ENCODE results near the gene PPP1R9B. TPM values are rescaled to one million over a fixed set of nuclear protein-coding genes. Genes with fewer than 3 reads are reported as not detected.
A peak's percentile ranks its signal among the peaks of the same experiment; 100 is the strongest.

The PPP1R9B gene
- total RNA-seq, 1 donor from 2014 or later: 176 TPM

DNA sequence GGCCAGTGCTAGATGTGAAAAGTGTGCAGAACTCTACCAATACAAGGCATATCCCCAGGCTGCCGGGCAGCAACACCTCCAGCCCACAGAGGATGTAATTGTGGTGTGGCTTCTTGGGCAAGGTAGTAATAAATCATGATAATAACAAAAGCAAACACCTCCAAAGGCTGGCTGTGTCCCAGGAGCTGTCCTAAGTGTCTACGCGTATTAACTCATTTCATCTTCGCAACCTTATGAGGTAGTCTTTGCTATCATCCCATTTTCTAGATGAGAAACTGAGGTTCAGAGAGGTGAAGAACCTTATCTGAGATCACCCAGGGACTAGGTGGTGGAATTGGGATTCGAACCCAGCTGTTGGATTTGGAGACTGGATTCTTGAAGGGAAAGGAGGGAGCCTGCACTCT is 50.0 kb downstream of the PPP1R9B start:
- Mint-ChIP-seq H3K36me3 (ENCODE audit: unreplicated experiment) (peaks cover 25% of the 10 kb centered on the region), H3K27ac (ENCODE audit: unreplicated experiment) (peak overlapping the region; percentile 31), H3K4me1 (ENCODE audit: unreplicated experiment) (peaks cover 51% of the 10 kb centered on the region), H3K9me3 (ENCODE audit: unreplicated experiment) (no peaks in the 10 kb centered on the region), H3K27me3 (ENCODE audit: unreplicated experiment) (no peaks in the 10 kb centered on the region), H3K4me3 (ENCODE audit: unreplicated experiment) (no peak overlapping the region)
- TF ChIP-seq, protein P1, sequence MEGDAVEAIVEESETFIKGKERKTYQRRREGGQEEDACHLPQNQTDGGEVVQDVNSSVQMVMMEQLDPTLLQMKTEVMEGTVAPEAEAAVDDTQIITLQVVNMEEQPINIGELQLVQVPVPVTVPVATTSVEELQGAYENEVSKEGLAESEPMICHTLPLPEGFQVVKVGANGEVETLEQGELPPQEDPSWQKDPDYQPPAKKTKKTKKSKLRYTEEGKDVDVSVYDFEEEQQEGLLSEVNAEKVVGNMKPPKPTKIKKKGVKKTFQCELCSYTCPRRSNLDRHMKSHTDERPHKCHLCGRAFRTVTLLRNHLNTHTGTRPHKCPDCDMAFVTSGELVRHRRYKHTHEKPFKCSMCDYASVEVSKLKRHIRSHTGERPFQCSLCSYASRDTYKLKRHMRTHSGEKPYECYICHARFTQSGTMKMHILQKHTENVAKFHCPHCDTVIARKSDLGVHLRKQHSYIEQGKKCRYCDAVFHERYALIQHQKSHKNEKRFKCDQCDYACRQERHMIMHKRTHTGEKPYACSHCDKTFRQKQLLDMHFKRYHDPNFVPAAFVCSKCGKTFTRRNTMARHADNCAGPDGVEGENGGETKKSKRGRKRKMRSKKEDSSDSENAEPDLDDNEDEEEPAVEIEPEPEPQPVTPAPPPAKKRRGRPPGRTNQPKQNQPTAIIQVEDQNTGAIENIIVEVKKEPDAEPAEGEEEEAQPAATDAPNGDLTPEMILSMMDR (IDR thresholded peaks at IDR 0.05): no peak
- DNase-seq (ENCODE audit: extremely low spot score, unreplicated experiment): no peak

DNA sequence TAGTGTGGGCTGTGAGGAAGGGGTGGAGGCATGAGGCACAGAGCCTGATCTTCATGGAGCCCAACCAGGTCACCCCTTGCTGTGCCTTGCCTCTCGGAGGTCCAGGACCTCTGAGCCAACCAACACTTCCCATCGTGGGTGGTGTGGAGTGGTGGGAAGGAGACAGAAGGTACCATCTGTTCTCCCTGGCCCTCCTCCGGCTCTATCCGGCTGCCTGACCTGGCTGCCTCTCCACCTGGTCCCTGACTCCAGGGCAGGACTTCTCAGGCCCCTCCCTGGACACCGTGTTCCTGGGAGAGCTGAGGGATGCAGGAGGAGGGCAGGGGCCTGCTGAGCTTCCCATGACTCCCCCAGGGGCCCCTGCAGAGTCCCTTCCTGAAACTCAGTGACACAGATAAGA is 51.5 kb downstream of the PPP1R9B start:
- no peak for DNase-seq (ENCODE audit: extremely low spot score, unreplicated experiment)
- H3K4me1 Mint-ChIP-seq (ENCODE audit: unreplicated experiment): peaks cover 64% of the 10 kb centered on the region
- TF ChIP-seq, protein P1 (IDR thresholded peaks at IDR 0.05): no peak
- H3K27ac Mint-ChIP-seq (ENCODE audit: unreplicated experiment): no peak overlapping the region
- peaks cover 19% of the 10 kb centered on the region for H3K36me3 Mint-ChIP-seq (ENCODE audit: unreplicated experiment)
- no peak overlapping the region for H3K4me3 Mint-ChIP-seq (ENCODE audit: unreplicated experiment)
- no peaks in the 10 kb centered on the region for H3K27me3 Mint-ChIP-seq (ENCODE audit: unreplicated experiment)
- no peaks in the 10 kb centered on the region for H3K9me3 Mint-ChIP-seq (ENCODE audit: unreplicated experiment)

DNA sequence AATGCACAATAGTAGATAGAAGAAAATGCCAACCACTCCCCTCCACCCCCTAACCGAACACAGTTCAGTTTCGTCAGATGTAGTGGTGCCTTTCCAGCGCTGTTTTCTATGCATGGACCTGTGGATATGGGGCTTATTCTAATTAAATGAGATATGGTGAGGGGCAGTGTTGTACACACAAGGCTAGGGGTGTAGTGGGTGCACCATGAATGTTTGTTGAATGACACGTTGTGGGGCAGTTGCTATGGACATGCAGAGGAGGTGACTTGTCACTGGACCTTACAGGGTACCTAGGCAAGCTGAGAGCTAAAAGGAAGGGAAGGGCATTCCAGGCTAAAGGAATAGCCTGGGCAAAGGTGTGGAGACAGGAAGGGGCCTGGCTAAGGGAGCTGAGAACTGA is 51.9 kb downstream of the PPP1R9B start:
- H3K27me3 Mint-ChIP-seq (ENCODE audit: unreplicated experiment): no peaks in the 10 kb centered on the region
- peaks cover 68% of the 10 kb centered on the region for H3K4me1 Mint-ChIP-seq (ENCODE audit: unreplicated experiment)
- peaks cover 19% of the 10 kb centered on the region for H3K36me3 Mint-ChIP-seq (ENCODE audit: unreplicated experiment)
- TF ChIP-seq, protein P1 (IDR thresholded peaks at IDR 0.05): no peak
- H3K4me3 Mint-ChIP-seq (ENCODE audit: unreplicated experiment): no peak overlapping the region
- H3K9me3 Mint-ChIP-seq (ENCODE audit: unreplicated experiment): no peaks in the 10 kb centered on the region
- H3K27ac Mint-ChIP-seq (ENCODE audit: unreplicated experiment): no peak overlapping the region
- no peak for DNase-seq (ENCODE audit: extremely low spot score, unreplicated experiment)

DNA sequence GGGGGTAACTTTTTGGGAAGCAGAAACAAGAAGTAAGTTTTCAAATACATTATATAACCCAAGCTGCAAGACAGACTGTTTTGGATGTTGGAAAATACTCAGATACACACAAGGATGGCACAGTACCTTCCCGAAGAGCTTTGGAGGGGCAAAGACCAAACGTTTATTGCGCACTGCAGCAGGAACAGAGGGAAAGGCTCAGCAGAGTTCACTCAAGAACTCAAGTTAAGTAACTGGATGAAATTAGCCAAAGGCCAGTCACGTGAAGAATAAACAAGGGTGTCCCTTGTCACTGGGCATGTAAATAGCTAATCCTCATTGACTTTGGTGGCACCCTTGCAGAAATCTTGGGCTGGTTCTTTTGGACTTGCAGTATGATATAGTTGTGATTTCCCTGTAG is 52.6 kb downstream of the PPP1R9B start:
- no peak overlapping the region for H3K4me3 Mint-ChIP-seq (ENCODE audit: unreplicated experiment)
- H3K27me3 Mint-ChIP-seq (ENCODE audit: unreplicated experiment): no peaks in the 10 kb centered on the region
- TF ChIP-seq, protein P1 (IDR thresholded peaks at IDR 0.05): no peak
- peaks cover 67% of the 10 kb centered on the region for H3K4me1 Mint-ChIP-seq (ENCODE audit: unreplicated experiment)
- DNase-seq (ENCODE audit: extremely low spot score, unreplicated experiment): no peak
- H3K27ac Mint-ChIP-seq (ENCODE audit: unreplicated experiment): no peak overlapping the region
- peaks cover 16% of the 10 kb centered on the region for H3K36me3 Mint-ChIP-seq (ENCODE audit: unreplicated experiment)
- no peaks in the 10 kb centered on the region for H3K9me3 Mint-ChIP-seq (ENCODE audit: unreplicated experiment)

DNA sequence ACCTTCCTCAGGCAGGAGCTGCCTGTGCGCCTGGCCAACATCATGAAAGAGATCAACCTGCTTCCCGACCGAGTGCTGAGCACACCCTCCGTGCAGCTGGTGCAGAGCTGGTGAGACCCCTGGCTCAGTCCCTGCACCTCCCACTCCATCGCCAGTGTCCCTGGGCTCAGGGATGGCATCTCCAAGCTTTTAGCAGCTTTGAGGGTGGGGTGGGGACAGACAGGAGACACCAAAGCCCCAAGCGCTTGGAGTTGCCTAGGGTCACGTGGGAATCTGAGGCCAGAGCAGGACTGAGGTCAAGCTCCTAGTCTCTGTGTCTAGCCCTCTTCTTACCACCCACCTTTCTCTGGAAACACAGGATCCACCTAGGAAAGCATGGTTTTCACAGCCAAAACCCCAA is 53.0 kb downstream of the PPP1R9B start:
- no peak overlapping the region for H3K4me3 Mint-ChIP-seq (ENCODE audit: unreplicated experiment)
- H3K9me3 Mint-ChIP-seq (ENCODE audit: unreplicated experiment): no peaks in the 10 kb centered on the region
- DNase-seq (ENCODE audit: extremely low spot score, unreplicated experiment): no peak
- peaks cover 16% of the 10 kb centered on the region for H3K36me3 Mint-ChIP-seq (ENCODE audit: unreplicated experiment)
- no peak overlapping the region for H3K27ac Mint-ChIP-seq (ENCODE audit: unreplicated experiment)
- no peaks in the 10 kb centered on the region for H3K27me3 Mint-ChIP-seq (ENCODE audit: unreplicated experiment)
- TF ChIP-seq, protein P1 (IDR thresholded peaks at IDR 0.05): no peak
- H3K4me1 Mint-ChIP-seq (ENCODE audit: unreplicated experiment): peaks cover 65% of the 10 kb centered on the region

Measured in osteocyte (in vitro differentiated cells).